Mucosa of descending colon (tissue), 3 donors: ENCODE measurements around the gene IL1RAPL2. TPM values are rescaled to one million over a fixed set of nuclear protein-coding genes. Genes with fewer than 3 reads are reported as not detected.

Source experiments
- ATAC-seq: fragments of 200-7000 bp; cut with Tn5 transposase; one replicate; pipeline ENCODE4 v1.9.1; 2020; ENCODE audit warnings: mild to moderate bottlenecking, moderate library complexity
- DNase-seq, 3 donors: peaks; one replicate each; pipeline ENCODE4 v3.0.0-alpha.2; 2020
- H3K36me3 ChIP-seq: fragments of 200-600 bp; one replicate; pipeline ENCODE4 v1.8.0; 2021; ENCODE audit warnings: low read depth, mild to moderate bottlenecking
- H3K4me1 ChIP-seq: fragments of 200-600 bp; one replicate; pipeline ENCODE4 v1.8.0; 2021; ENCODE audit warnings: low read depth, mild to moderate bottlenecking
- H3K4me3 ChIP-seq: fragments of 200-600 bp; one replicate; pipeline ENCODE4 v1.8.0; 2021; ENCODE audit warnings: mild to moderate bottlenecking
- H3K9me3 ChIP-seq: fragments of 200-600 bp; one replicate; pipeline ENCODE4 v1.8.0; 2021; ENCODE audit warnings: mild to moderate bottlenecking
- CTCF ChIP-seq: fragments of 200-600 bp; IDR thresholded peaks from one replicate; pipeline ENCODE4 v1.8.0; 2022; ENCODE audit warnings: antibody characterized with exemption, mild to moderate bottlenecking
- intact Hi-C, 2 donors: fragments of 100-400 bp; cut with DNase I in 1 of 2; cut with micrococcal nuclease in 1 of 2; formaldehyde crosslinking; loops; one replicate each; pipeline versions ENCODE4 v1.11.0 to v1.11.1; 2022; cut with DNase I, micrococcal nuclease
- total RNA-seq, 3 donors: library from RNA; stranded (reverse); fragmentation: NEBNext Ultra II Directional in 2 of 3; extraction: Animal tissue kit (Norgen Biotek cat#: 25700) in 2 of 3; gene quantifications; one replicate each; pipeline versions ENCODE4 v1.2.1 to v1.2.4, GENCODE V29; 2021 to 2023
- donor health status: DM: no; HTN: no; CAD: no; lungs with moderate emphysema.
- donor health status: DM: no; HTN: no; CAD: no.
- donor health status: DM: no; HTN: yes; CAD: no.

The IL1RAPL2 gene
- total RNA-seq, 3 donors from 2014 or later = 0.19 TPM; not detected in 2

DNA sequence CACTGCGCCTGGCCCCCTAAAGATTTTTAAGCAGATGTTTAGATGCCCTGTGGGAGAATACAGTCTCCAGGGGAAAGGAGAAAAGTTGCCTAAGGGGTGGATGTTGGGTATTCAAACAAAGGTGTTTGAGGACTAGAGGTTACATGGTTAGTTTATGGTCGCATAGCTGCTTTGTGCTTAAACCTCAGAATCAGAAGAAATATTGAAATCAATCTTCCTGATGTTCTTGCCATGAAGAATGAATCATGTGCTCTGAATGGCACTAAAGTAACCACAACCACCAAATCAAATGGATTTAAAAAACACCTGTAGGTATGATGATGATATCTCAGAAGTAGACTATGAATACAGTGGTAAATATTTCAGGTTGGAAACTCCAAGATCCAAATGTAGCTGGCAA lies 697.2 kb downstream of the IL1RAPL2 start:
- Histone ChIP-seq H3K9me3 (no peaks in the 10 kb centered on the region), H3K4me1 (no peaks in the 10 kb centered on the region), H3K36me3 (no peaks in the 10 kb centered on the region), H3K4me3 (no peak overlapping the region)
- intact Hi-C loops = no loop called here
- ATAC-seq (no peak), DNase-seq (no peak)
- no peak for TF ChIP-seq CTCF

- H3K9me3 ChIP-seq = no peaks in the 10 kb centered on the region
- H3K4me1 ChIP-seq = no peaks in the 10 kb centered on the region
- H3K36me3 ChIP-seq = no peaks in the 10 kb centered on the region
- intact Hi-C loops = no loop called here
- H3K4me3 ChIP-seq = no peak overlapping the region
- no peak for ATAC-seq
- no peak for TF ChIP-seq CTCF
- no peak for DNase-seq
Observed at GRCh38 chrX:105263801-105264200, 697.8 kb downstream of the IL1RAPL2 start.

DNA sequence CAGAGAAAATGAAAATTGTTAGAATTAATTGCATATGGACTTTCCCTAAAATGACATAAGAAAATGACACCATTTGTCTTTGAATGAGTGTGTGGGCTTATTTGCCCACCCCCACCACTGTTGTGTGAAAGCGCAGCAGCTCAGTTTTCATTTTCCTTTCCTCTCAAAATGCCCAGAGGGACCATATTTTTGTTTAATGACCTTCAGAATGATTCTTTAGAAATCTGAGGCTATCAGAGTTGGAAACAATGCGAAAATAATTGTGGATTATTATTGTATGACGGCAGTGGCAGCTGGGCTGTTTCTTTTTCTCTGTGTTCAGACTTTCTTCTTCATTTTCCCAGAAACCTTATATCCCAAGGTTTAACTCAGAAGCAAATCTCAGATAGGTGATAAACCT lies 699.1 kb downstream of the IL1RAPL2 start:
- no peak for DNase-seq
- Histone ChIP-seq H3K36me3 (no peaks in the 10 kb centered on the region), H3K4me1 (no peaks in the 10 kb centered on the region), H3K9me3 (no peaks in the 10 kb centered on the region), H3K4me3 (no peak overlapping the region)
- no peak for TF ChIP-seq CTCF
- intact Hi-C loops = no loop called here
- ATAC-seq = no peak

DNA sequence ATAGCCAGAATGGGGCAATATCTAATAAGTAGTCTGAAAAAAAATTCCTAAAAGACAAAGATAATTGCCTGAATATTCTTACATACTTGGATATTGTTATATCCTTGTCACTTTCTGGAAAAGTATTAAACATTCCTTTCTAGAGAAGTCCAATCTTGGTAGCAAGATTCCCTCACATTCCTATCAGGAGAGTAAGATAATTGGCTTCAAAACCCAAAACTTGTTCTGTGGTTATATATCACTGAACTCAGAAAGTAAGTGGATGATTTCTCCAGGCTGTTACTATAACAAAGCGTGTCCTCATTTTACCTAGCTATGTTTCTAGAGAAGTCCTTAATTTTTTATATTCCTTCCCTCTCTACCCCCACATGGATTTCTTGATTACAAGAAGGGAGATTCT lies 700.5 kb downstream of the IL1RAPL2 start:
- Histone ChIP-seq H3K4me3 (no peak overlapping the region), H3K4me1 (no peaks in the 10 kb centered on the region), H3K9me3 (no peaks in the 10 kb centered on the region), H3K36me3 (no peaks in the 10 kb centered on the region)
- DNase-seq (no peak), ATAC-seq (no peak)
- intact Hi-C loops = no loop called here
- no peak for TF ChIP-seq CTCF

GRCh38 chrX:105267167-105267566 lies 701.2 kb downstream of the IL1RAPL2 start:
- ATAC-seq = no peak
- TF ChIP-seq CTCF = no peak
- no peaks in the 10 kb centered on the region for H3K4me1 ChIP-seq
- no peak for DNase-seq
- H3K36me3 ChIP-seq = no peaks in the 10 kb centered on the region
- H3K9me3 ChIP-seq = no peaks in the 10 kb centered on the region
- intact Hi-C loops = no loop called here
- no peak overlapping the region for H3K4me3 ChIP-seq

DNA sequence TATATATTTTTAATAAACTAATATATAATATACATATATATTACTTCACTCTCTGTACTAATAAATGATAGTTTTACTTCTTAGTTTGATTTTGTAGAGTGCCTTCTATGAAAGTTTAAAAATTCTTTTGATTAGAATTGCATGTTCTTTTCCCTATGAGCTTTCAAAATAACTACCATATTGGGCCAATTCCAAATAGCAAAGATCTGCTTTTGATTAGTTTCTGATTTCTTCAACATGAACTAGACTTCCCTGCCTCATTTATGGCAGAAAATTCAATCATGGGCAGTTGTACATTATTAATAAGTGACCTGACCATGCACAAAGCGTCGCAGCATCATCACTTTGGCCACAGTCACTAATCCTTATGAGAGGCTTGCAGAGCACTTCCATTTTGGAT lies 703.4 kb downstream of the IL1RAPL2 start:
- no peak for TF ChIP-seq CTCF
- DNase-seq = no peak
- no peak for ATAC-seq
- no peaks in the 10 kb centered on the region for H3K9me3 ChIP-seq
- H3K4me3 ChIP-seq = no peak overlapping the region
- no peaks in the 10 kb centered on the region for H3K36me3 ChIP-seq
- intact Hi-C loops = no loop called here
- H3K4me1 ChIP-seq = no peaks in the 10 kb centered on the region
